ACHN (cell line): ENCODE measurements around the gene FN3K.

Experiments
- DNase-seq: peaks from one replicate; pipeline ENCODE4 v3.0.0-alpha.2; 2015
- in situ Hi-C: cut with HindIII; loops from 2 replicates; pipeline ENCODE4 v1.10.0; 2017; ENCODE audit warnings: low sequenced_read_pairs, low pct_ligation_motif_present, low pct_unique_long_range_greater_than_20kb

FN3K gene

GRCh38 chr17:82734987-82735866 lies at the start of gene FN3K:
FN3K (plus strand) TSS chr17:82735615; CDS start chr17:82735637, 22 bp downstream.
- in situ Hi-C loops: no loop called here
- peak; percentile 52 for DNase-seq

DNA sequence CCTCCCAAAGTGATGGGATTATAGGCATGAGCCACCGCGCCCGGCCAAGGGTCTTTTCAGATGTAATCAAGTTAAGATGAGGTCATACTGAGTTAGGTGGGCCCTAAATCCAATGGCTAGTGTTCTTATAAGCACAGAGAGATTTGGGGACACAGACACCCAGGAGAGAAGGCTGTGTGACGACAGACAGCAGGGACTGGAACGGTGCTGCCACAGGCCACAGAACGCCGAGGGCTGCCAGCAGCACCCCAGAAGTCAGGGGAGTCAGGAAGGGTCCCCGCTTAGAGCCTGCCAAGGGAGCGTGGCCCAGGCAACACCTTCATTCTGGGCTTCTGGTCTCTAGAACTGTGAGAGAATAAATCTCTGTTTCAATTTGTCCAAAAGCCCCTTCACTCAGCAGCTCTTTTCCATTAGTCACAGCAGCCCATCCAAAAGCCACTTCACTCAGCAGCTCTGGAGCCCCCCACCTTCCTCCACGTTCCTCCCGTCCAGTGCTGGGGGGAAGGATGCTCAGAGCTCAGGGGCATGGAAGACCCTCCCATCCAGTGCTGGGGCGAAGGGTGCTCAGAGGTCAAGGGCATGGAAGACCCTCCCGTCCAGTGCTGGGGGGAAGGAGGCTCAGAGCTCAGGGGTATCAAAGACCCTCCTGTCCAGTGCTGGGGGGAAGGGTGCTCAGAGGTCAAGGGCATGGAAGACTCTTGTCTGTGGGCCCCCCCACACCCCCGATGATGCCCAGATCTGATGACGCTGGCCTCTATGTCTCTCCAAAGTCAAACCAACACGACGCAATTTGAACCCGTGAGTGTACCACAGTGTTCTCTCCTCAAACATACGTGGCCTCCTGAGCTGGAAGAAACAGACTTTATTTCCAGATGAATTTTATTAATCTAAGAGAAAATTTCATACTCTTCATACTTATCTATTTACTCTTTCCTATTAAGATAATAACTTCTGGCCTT lies 48.8 kb upstream of the FN3K start:
- in situ Hi-C loops: no loop called here
- DNase-seq: no peak

DNA sequence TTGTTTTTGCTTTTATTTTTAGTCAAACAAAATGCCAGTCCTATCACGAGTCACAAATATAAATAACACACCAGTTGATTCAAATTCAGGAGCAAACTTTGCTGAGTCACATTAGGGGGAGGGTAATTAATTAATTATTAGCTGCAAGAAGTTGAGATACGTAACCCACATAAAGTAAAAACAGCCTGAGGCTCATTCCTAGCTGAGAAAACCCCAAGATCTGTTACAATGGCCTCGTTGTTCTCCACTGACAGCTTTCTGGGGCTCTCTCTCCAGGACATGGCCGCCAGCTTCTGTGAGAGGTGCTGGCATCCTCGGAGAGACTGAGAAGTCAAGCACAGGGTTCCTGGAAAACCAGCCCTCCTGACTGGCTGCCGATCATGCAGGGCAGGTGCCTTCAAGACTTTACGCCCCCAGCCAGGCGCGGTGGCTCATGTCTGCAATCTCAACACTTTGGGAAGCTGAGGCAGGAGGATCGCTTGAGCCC lies 48.0 kb upstream of the FN3K start:
- in situ Hi-C loops: no loop called here
- DNase-seq: peak; percentile 62

GRCh38 chr17:82687871-82688270 lies 47.5 kb upstream of the FN3K start:
- no peak for DNase-seq
- in situ Hi-C loops: no loop called here

GRCh38 chr17:82689077-82689476 lies 46.3 kb upstream of the FN3K start:
- in situ Hi-C loops: no loop called here
- no peak for DNase-seq

DNA sequence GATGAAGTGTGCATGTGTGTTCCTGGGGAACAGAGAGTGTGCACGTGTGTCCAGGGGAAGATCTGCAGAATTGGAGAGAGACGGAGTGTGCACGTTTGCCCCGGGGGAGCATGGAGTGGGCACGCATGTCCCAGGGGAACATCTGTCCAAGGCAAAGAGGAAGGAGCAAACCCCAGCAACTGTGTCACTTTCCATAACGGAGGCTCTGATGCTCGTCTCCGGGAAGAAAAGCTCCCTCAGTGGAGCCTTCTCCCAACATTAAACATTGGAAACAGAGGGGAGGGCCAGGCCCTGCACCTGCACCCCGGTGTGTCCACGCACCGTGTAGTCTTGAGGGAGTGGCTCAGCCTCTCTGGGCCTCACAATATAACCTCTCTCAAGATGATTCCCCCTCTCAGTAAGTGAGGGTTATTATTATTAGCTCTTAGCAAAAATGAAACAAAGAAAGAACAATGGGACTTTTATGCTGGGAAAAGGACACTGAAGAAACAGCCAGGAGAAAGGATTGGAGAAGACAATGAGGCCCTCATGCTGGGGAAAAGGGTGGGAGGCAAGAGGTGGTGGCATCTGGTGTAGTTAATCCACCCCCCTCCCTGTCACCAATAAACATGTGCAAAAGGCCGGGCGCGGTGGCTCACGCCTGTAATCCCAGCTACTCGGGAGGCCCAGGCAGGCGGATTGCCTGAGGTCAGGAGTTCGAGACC lies 44.5 kb upstream of the FN3K start:
- no peak for DNase-seq
- in situ Hi-C loops: no loop called here

GRCh38 chr17:82691714-82692113 lies 43.7 kb upstream of the FN3K start:
- in situ Hi-C loops: no loop called here
- DNase-seq: no peak

DNA sequence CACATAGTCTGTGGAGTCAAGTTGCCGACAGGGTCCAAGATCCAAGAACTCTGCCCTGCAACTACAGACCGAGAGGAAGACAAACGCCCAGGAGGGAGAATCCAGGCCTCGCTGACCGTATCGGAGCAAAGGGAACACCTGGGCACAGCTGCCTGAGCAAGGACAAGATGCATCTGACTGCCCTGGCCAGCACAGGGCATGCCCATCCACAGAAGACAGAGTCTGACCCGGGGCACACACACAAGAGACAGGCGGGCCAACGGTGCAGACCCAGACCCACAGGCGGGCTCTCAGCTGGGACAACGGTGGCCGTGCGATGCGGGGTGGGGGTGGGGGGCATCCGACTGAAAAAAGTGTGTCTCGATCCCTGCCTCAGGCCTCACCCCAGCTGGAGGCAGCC lies 43.1 kb upstream of the FN3K start:
- DNase-seq: no peak
- in situ Hi-C loops: no loop called here

DNA sequence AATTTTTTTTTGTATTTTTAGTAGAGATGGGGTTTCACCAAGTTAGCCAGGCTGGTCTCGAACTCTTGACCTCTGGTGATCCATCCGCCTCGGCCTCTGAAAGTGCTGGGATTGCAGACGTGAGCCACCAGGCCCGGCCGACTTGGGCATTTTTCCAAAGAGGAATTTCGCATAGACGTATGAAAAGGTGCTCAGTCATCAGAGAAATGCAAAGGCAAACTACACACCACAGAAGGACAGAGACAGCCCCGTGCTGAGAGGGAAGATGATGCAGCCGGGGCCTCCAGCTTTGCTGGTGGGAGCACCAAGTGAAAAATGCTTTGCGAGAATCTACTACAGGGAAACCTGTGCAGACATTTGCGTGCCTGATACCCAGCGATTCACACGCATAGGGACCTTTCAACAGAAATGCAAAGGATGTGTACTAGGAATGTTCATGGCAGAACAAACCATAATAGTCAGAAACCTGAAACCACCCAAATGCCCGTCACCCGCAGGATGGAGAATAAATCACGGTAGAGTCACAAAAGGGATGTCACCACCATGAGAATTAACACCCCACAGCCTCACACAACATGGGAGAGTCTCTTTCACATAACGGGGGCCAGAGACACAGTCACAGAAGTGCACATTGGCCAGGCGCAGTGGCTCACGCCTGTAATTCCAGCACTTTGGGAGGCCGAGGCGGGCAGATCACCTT lies 42.1 kb upstream of the FN3K start:
- in situ Hi-C loops: no loop called here
- DNase-seq: no peak

DNA sequence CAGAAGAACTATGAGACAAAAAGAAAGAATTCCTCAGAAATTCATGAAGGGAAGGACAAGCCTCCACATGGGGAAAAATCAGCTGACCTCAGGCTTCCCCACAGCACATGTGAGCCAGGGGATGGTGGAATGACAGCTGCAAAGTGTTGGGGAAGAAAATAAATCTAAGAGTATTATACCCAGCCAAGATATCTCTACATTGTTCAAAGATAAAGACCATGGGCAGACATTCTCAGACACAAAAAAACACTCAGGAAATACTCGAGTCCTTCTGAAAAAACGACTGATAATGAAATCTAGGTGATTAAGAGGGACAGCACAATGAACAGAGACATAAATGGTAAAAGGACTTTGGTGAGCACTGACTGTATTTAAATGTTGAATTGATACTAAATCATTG lies 40.8 kb upstream of the FN3K start:
- DNase-seq: no peak
- in situ Hi-C loops: no loop called here

DNA sequence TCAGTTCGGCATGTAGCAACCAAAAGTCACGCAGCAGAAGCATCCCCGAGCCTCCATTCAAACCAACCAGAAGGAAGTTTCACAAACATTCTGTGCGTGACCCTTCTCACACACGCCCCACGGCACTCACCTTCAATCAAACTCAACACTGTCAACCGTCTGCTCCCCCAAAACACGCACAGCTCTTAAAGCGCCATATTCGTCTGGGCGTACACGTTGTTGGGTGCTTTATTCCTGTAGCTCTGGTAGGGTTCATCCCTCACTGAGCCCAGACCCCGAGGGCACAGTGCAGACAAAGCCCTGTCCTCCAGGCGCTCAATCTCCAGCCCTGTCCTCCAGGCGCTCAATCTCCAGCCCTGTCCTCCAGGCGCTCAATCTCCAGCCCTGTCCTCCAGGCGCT lies 39.2 kb upstream of the FN3K start:
- in situ Hi-C loops: no loop called here
- DNase-seq: no peak

GRCh38 chr17:82696916-82697807 lies 38.3 kb upstream of the FN3K start:
- in situ Hi-C loops: no loop called here
- DNase-seq: no peak

GRCh38 chr17:82697808-82698064 lies 37.7 kb upstream of the FN3K start:
- in situ Hi-C loops: no loop called here
- no peak for DNase-seq

GRCh38 chr17:82698065-82698973 lies 37.1 kb upstream of the FN3K start, which contains the start of gene RAB40B:
RAB40B (minus strand) TSS chr17:82698698; CDS start chr17:82698596, 102 bp downstream.
- DNase-seq: peak; percentile 99
- in situ Hi-C loops: no loop called here

DNA sequence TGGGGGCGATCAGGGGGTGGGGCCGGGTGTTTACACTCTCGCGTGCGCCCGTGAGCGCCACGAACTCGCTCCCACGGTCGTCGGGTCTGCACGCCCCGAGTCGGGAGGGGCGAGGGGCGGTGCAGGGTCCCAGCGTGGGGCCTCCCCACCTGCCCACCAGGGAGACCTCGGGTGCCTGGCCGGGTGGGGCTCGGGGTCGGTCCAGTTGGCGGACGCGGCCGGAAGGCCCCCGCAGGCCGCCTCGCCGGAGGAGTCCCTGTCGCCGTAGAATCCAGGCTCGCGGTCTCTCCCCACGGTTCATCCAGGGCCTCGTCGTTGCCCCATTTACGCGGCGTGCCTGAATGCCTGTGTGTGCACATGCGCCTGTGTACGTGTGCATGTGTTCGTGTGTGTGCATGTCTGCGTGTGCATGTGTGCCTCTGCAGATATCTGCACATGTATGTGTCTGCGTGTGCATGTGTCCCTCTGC lies 36.4 kb upstream of the FN3K start:
- no peak for DNase-seq
- in situ Hi-C loops: no loop called here

- DNase-seq: no peak
- in situ Hi-C loops: no loop called here
These were observed 35.9 kb upstream of the FN3K start for GRCh38 chr17:82699551-82699950.
